GM23338 (cell line): Measurements from ENCODE around the gene ABCA4. TPM values are rescaled to one million over a fixed set of nuclear protein-coding genes. Genes with fewer than 3 reads are reported as not detected.

Experiments used
- ATAC-seq: fragments of 200-7000 bp; cut with Tn5 transposase; 3 replicates; pipeline ENCODE4 v1.9.1; 2020
- DNase-seq: peaks from one replicate; pipeline ENCODE4 v3.0.0-alpha.2; 2015; ENCODE audit warnings: low spot score
- H2AFZ ChIP-seq: fragments of 200-600 bp; sonication (generic); 2 replicates; pipeline ENCODE4 v1.8.0; 2016; ENCODE audit warnings: antibody characterized with exemption, mild to moderate bottlenecking, moderate library complexity
- H3F3A ChIP-seq: fragments of 200-600 bp; sonication (generic); replicated peaks from 2 replicates; pipeline ENCODE4 v1.8.0; 2017; ENCODE audit warnings: antibody characterized with exemption, mixed run types, low read depth
- H3K27ac ChIP-seq: fragments of 200-600 bp; sonication (generic); 2 replicates; pipeline ENCODE4 v1.6.1; 2016; ENCODE audit warnings: low read depth
- H3K27me3 ChIP-seq: fragments of 200-600 bp; sonication (generic); 2 replicates; pipeline ENCODE4 v1.8.0; 2016; ENCODE audit warnings: mild to moderate bottlenecking, mixed run types, moderate library complexity; ENCODE audit not compliant: insufficient read depth
- H3K36me3 ChIP-seq: fragments of 200-600 bp; sonication (generic); 2 replicates; pipeline ENCODE4 v1.8.0; 2016; ENCODE audit warnings: mild to moderate bottlenecking; ENCODE audit not compliant: insufficient read depth
- H3K4me1 ChIP-seq: fragments of 200-600 bp; sonication (generic); 2 replicates; pipeline ENCODE4 v1.8.0; 2016; ENCODE audit warnings: mild to moderate bottlenecking, moderate library complexity; ENCODE audit not compliant: insufficient read depth
- H3K4me2 ChIP-seq: fragments of 200-600 bp; sonication (generic); 2 replicates; pipeline ENCODE4 v1.7.1; 2017; ENCODE audit warnings: mixed run types
- H3K4me3 ChIP-seq: fragments of 200-600 bp; sonication (generic); 2 replicates; pipeline ENCODE4 v1.6.1; 2016; ENCODE audit warnings: mixed run types
- H3K79me2 ChIP-seq: fragments of 200-600 bp; sonication (generic); replicated peaks from 2 replicates; pipeline ENCODE4 v1.8.0; 2017; ENCODE audit warnings: mild to moderate bottlenecking; ENCODE audit not compliant: insufficient read depth
- H3K9me2 ChIP-seq: fragments of 200-600 bp; sonication (generic); 2 replicates; pipeline ENCODE4 v1.8.0; 2017; ENCODE audit not compliant: insufficient read depth
- H4K20me1 ChIP-seq: fragments of 200-600 bp; sonication (generic); replicated peaks from 2 replicates; pipeline ENCODE4 v1.8.0; 2017; ENCODE audit warnings: mild to moderate bottlenecking; ENCODE audit not compliant: insufficient read depth
- H3K27ac Mint-ChIP-seq: 2 replicates; pipeline ENCODE4 v1.8.0; 2020; ENCODE audit warnings: inconsistent platforms, mild to moderate bottlenecking, moderate library complexity, mixed read lengths
- H3K27me3 Mint-ChIP-seq: 3 replicates; pipeline ENCODE4 v1.8.0; 2022; ENCODE audit warnings: low read depth, mild to moderate bottlenecking, moderate library complexity, mixed read lengths, inconsistent platforms; ENCODE audit not compliant: insufficient read depth, poor library complexity
- H3K36me3 Mint-ChIP-seq: 3 replicates; pipeline ENCODE4 v1.8.0; 2021; ENCODE audit warnings: low read depth, mild to moderate bottlenecking, inconsistent platforms, moderate library complexity, mixed read lengths
- H3K4me1 Mint-ChIP-seq: 3 replicates; pipeline ENCODE4 v1.8.0; 2020; ENCODE audit warnings: mild to moderate bottlenecking, inconsistent platforms, mixed read lengths
- H3K4me3 Mint-ChIP-seq: 3 replicates; pipeline ENCODE4 v1.8.0; 2021; ENCODE audit warnings: moderate library complexity, mild to moderate bottlenecking, inconsistent platforms, mixed read lengths
- H3K9me3 Mint-ChIP-seq: 3 replicates; pipeline ENCODE4 v1.8.0; 2020; ENCODE audit warnings: moderate library complexity, mild to moderate bottlenecking, inconsistent platforms, mixed read lengths
- CREB1 ChIP-seq: fragments of 250-450 bp; sonication (Bioruptor Pico); IDR thresholded peaks from 2 replicates; pipeline ENCODE4 v1.5.0; 2020; ENCODE audit warnings: low read depth, mild to moderate bottlenecking, moderate library complexity
- EZH2 ChIP-seq: fragments of 200-600 bp; sonication (generic); IDR thresholded peaks from one replicate; pipeline ENCODE4 v1.8.0; 2017; ENCODE audit warnings: antibody characterized with exemption, mild to moderate bottlenecking, low read depth; ENCODE audit not compliant: unreplicated experiment
- EZH2phosphoT487 ChIP-seq: fragments of 200-600 bp; sonication (generic); IDR thresholded peaks from one replicate; pipeline ENCODE4 v1.8.1; 2018; ENCODE audit warnings: antibody characterized with exemption; ENCODE audit not compliant: unreplicated experiment
- JUNB ChIP-seq: IDR thresholded peaks from one replicate; pipeline ENCODE4 v1.6.1; 2016; ENCODE audit warnings: antibody characterized with exemption; ENCODE audit not compliant: unreplicated experiment
- NANOG ChIP-seq: IDR thresholded peaks from 2 replicates; pipeline ENCODE4 v1.6.1; 2016; ENCODE audit warnings: antibody characterized with exemption, borderline replicate concordance
- POLR2AphosphoS5 ChIP-seq: IDR thresholded peaks from 2 replicates; pipeline ENCODE4 v1.6.1; 2016; ENCODE audit warnings: antibody characterized with exemption, low read depth
- STAT1 ChIP-seq: IDR thresholded peaks from one replicate; pipeline ENCODE4 v1.6.1; 2016; ENCODE audit warnings: antibody characterized with exemption; ENCODE audit not compliant: unreplicated experiment
- ZNF114 ChIP-seq: fragments of 250-450 bp; sonication (Bioruptor Pico); IDR thresholded peaks from 2 replicates; pipeline ENCODE4 v1.5.0; 2020; ENCODE audit warnings: mild to moderate bottlenecking, moderate library complexity
- ZNF331 ChIP-seq: fragments of 250-450 bp; sonication (Bioruptor Pico); IDR thresholded peaks from 2 replicates; pipeline ENCODE4 v1.5.0; 2020; ENCODE audit warnings: low read depth, mild to moderate bottlenecking, moderate library complexity
- ZNF462 ChIP-seq: fragments of 250-450 bp; sonication (Bioruptor Pico); IDR thresholded peaks from 2 replicates; pipeline ENCODE4 v1.5.0; 2020; ENCODE audit warnings: mild to moderate bottlenecking, moderate library complexity
- polyA plus RNA-seq: library from polyadenylated mRNA; unstranded; fragments of >200 nt; fragmentation: Nextera tagmentation; extraction: Ambion mirVana; gene quantifications from 2 replicates; pipeline ENCODE4 v1.2.1, GENCODE V29; 2016
- total RNA-seq: library from RNA; depleted of rRNA; stranded (reverse); fragments of >200 nt; shearing (Covaris generic); gene quantifications from 2 replicates; pipeline ENCODE4 v1.2.3, GENCODE V29; 2014
- TF ChIP-seq, protein P1 (sequence below): IDR thresholded peaks from one replicate; pipeline ENCODE4 v1.6.1; 2018; ENCODE audit warnings: antibody characterized with exemption; ENCODE audit not compliant: unreplicated experiment
- TF ChIP-seq, protein P2 (sequence below), 2 experiments: fragments of 200-600 bp in 1 of 2; sonication (generic) in 1 of 2; conservative IDR thresholded peaks; 2 replicates each; pipeline versions ENCODE4 v1.5.1 to v1.6.1; 2016 to 2017; ENCODE audit warnings: antibody characterized with exemption in 2 of 2, low read depth in 2 of 2, mild to moderate bottlenecking in 2 of 2, moderate library complexity in 1 of 2
- TF ChIP-seq, protein P3 (sequence below): IDR thresholded peaks from 2 replicates; pipeline ENCODE4 v1.6.1; 2016; ENCODE audit warnings: antibody characterized with exemption

The ABCA4 gene
- total and polyA plus RNA-seq, 2 experiments from 2014 or later = not detected

GRCh38 chr1:93958726-93959100 lies 162.2 kb downstream of the ABCA4 start:
- TF ChIP-seq EZH2 (no peak), EZH2phosphoT487 (no peak), STAT1 (no peak), ZNF462 (CRISPR knock-in tag) (no peak), JUNB (no peak), ZNF114 (CRISPR knock-in tag) (no peak), POLR2AphosphoS5 (no peak), ZNF331 (CRISPR knock-in tag) (no peak), NANOG (no peak), CREB1 (CRISPR knock-in tag) (no peak)
- TF ChIP-seq, protein P1, sequence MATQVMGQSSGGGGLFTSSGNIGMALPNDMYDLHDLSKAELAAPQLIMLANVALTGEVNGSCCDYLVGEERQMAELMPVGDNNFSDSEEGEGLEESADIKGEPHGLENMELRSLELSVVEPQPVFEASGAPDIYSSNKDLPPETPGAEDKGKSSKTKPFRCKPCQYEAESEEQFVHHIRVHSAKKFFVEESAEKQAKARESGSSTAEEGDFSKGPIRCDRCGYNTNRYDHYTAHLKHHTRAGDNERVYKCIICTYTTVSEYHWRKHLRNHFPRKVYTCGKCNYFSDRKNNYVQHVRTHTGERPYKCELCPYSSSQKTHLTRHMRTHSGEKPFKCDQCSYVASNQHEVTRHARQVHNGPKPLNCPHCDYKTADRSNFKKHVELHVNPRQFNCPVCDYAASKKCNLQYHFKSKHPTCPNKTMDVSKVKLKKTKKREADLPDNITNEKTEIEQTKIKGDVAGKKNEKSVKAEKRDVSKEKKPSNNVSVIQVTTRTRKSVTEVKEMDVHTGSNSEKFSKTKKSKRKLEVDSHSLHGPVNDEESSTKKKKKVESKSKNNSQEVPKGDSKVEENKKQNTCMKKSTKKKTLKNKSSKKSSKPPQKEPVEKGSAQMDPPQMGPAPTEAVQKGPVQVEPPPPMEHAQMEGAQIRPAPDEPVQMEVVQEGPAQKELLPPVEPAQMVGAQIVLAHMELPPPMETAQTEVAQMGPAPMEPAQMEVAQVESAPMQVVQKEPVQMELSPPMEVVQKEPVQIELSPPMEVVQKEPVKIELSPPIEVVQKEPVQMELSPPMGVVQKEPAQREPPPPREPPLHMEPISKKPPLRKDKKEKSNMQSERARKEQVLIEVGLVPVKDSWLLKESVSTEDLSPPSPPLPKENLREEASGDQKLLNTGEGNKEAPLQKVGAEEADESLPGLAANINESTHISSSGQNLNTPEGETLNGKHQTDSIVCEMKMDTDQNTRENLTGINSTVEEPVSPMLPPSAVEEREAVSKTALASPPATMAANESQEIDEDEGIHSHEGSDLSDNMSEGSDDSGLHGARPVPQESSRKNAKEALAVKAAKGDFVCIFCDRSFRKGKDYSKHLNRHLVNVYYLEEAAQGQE = no peak
- TF ChIP-seq, protein P2, sequence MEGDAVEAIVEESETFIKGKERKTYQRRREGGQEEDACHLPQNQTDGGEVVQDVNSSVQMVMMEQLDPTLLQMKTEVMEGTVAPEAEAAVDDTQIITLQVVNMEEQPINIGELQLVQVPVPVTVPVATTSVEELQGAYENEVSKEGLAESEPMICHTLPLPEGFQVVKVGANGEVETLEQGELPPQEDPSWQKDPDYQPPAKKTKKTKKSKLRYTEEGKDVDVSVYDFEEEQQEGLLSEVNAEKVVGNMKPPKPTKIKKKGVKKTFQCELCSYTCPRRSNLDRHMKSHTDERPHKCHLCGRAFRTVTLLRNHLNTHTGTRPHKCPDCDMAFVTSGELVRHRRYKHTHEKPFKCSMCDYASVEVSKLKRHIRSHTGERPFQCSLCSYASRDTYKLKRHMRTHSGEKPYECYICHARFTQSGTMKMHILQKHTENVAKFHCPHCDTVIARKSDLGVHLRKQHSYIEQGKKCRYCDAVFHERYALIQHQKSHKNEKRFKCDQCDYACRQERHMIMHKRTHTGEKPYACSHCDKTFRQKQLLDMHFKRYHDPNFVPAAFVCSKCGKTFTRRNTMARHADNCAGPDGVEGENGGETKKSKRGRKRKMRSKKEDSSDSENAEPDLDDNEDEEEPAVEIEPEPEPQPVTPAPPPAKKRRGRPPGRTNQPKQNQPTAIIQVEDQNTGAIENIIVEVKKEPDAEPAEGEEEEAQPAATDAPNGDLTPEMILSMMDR (conservative IDR thresholded peaks at IDR 0.05; ENCODE audit: low read depth in 2 of 2) = no peak
- TF ChIP-seq, protein P3, sequence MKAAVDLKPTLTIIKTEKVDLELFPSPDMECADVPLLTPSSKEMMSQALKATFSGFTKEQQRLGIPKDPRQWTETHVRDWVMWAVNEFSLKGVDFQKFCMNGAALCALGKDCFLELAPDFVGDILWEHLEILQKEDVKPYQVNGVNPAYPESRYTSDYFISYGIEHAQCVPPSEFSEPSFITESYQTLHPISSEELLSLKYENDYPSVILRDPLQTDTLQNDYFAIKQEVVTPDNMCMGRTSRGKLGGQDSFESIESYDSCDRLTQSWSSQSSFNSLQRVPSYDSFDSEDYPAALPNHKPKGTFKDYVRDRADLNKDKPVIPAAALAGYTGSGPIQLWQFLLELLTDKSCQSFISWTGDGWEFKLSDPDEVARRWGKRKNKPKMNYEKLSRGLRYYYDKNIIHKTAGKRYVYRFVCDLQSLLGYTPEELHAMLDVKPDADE = no peak

More at GRCh38 chr1:93958726-93959100, 162.2 kb downstream of the ABCA4 start:
- no peak overlapping the region for H3K4me2 ChIP-seq
- ATAC-seq = no peak
- Mint-ChIP-seq H3K4me3 (no peak overlapping the region), H3K4me1 (no peaks in the 10 kb centered on the region), H3K36me3 (no peaks in the 10 kb centered on the region; the same call in 2 of the 3 replicates), H3K9me3 (peaks cover 16% of the 10 kb centered on the region), H3K27me3 (peaks cover 1% of the 10 kb centered on the region), H3K27ac (no peak overlapping the region)
- DNase-seq = no peak
- no peaks in the 10 kb centered on the region for H3K4me1 ChIP-seq
- H3K9me2 ChIP-seq = 0 out of 2 replicates have a peak, but pooled peaks cover 8% of the 10 kb centered on the region
- no peak overlapping the region for H3K4me3 ChIP-seq
- no peaks in the 10 kb centered on the region; the same call in 1 of the 2 replicates for H3K36me3 ChIP-seq
- H3K27ac ChIP-seq = no peak overlapping the region
- H3K79me2 ChIP-seq = no peaks in the 10 kb centered on the region
- no peaks in the 10 kb centered on the region for H3K27me3 ChIP-seq
- H2AFZ ChIP-seq = no peak overlapping the region
- no peaks in the 10 kb centered on the region for H4K20me1 ChIP-seq
- H3F3A ChIP-seq = no peaks in the 10 kb centered on the region
